Measurements from ENCODE around the gene CYP21A2.
"Not testable (repeated sequence)": the region's sequence is repeated elsewhere in the genome, so short reads cannot be mapped to it uniquely, and the experiment has no call there.

GRCh38 chr6:32040299-32041049 is 2.3 kb downstream of the CYP21A2 start:
- TF ChIP-seq CTCF (optimal IDR thresholded peaks at IDR 0.05 in 1 of 3, IDR thresholded peaks at IDR 0.05 in 1 of 3, conservative IDR thresholded peaks at IDR 0.05 in 1 of 3; ENCODE audit: extremely low read depth in 1 of 3, insufficient read depth in 2 of 3, low read length in 3 of 3); EZH2 (IDR thresholded peaks at IDR 0.05; ENCODE audit: low read length): not testable (repeated sequence)
